Measurements from ENCODE around the gene VPS37C. TPM values are rescaled to one million over a fixed set of nuclear protein-coding genes. Genes with fewer than 3 reads are reported as not detected.

The VPS37C gene
- total and polyA plus RNA-seq, 9 of the 15 experiments (the other 6 are each of a cell fraction or from before 2014, with no cell fraction given): 0.62 to 29.8 (median 11.5) TPM

DNA sequence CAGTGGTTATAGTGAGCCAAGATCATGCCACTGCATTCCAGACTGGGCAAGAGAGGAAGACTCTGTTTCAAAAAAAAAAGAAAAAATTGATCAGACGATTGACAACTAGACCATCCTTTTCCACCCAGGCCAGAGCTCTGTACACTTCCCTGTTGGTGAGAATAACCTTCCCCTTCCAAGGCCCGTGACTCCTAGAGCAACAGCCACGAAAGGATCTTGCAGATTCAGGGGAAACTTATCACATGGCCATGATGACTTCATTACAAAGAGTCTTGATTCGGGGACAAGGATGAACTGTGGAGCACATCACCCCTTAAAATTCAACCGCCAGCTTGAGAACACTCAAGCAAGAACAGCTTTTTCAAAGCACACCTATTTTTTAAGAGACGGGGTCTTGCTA, 48.7 kb downstream of the VPS37C start:
- peaks cover 57 to 85% of the 10 kb centered on the region in 2 experiments for H3K27me3 ChIP-seq (ENCODE audit: control insufficient read depth in 2 of 2, insufficient read depth in 2 of 2, low read length in 2 of 2)
- no peak for ATAC-seq
- no peak overlapping the region for H3K4me3 ChIP-seq
- intact Hi-C loops (cut with micrococcal nuclease): no loop called here
- no peaks in the 10 kb centered on the region for H3K79me2 ChIP-seq (ENCODE audit: control insufficient read depth, insufficient read depth, low read length)
- H3K4me1 ChIP-seq (replicated peaks in 1 of 2; ENCODE audit: control insufficient read depth in 2 of 2, insufficient read depth in 2 of 2, low read length in 2 of 2): peaks cover 0 to 3% of the 10 kb centered on the region in 2 experiments; a peak in 2 of 5 replicates
- no peak for DNase-seq (ENCODE audit: extremely low read depth in 1 of 4, low spot score in 3 of 4)
- H3K9me3 ChIP-seq (replicated peaks; ENCODE audit: control insufficient read depth, insufficient read depth, low read depth, low read length): no peaks in the 10 kb centered on the region
- ChIA-PET CTCF (ENCODE audit: low intra/inter-chr PET ratio) (no interaction called here), POLR2A (interaction anchor here (0.6 to 1.2 kb wide), 2 partner anchors 10 to 290 kb away, joined by 3 to 5 read pairs; no protein-coding TSS in a partner anchor)
- no peak overlapping the region for H3K9ac ChIP-seq (ENCODE audit: insufficient read depth in 1 of 2, low read depth in 2 of 2, low read length in 2 of 2)
- H3K27ac ChIP-seq (ENCODE audit: extremely low read depth, low read depth, low read length): no peak overlapping the region
- WGBS (ENCODE audit: insufficient coverage, low coverage, missing lambda C conversion rate): 2% methylated on average over 5 of the region's 6 CpGs
- FAIRE-seq: no peak
- H3K36me3 ChIP-seq (ENCODE audit: control insufficient read depth, insufficient read depth, low read length): no peaks in the 10 kb centered on the region
- H3K4me2 ChIP-seq (ENCODE audit: insufficient read depth, low read length): no peak overlapping the region
- in situ Hi-C loops (cut with MboI): no loop called here
- TF ChIP-seq FOXA1 (IDR thresholded peaks at IDR 0.05; ENCODE audit: borderline replicate concordance) (no peak), DMBX1 (CRISPR knock-in tag; IDR thresholded peaks at IDR 0.05; ENCODE audit: borderline replicate concordance) (no peak), NR2C2 (CRISPR knock-in tag; IDR thresholded peaks at IDR 0.05) (no peak), NR2C2 (tag; IDR thresholded peaks at IDR 0.05) (no peak), GTF2A2 (tag; IDR thresholded peaks at IDR 0.05) (no peak), HDAC6 (IDR thresholded peaks at IDR 0.05; ENCODE audit: low read depth, low read length) (no peak), DIDO1 (tag; IDR thresholded peaks at IDR 0.05; ENCODE audit: low read depth) (no peak), ZNF764 (CRISPR knock-in tag; IDR thresholded peaks at IDR 0.05; ENCODE audit: low read depth) (no peak), TEAD2 (tag; IDR thresholded peaks at IDR 0.05) (no peak)
- TF ChIP-seq, protein P1, sequence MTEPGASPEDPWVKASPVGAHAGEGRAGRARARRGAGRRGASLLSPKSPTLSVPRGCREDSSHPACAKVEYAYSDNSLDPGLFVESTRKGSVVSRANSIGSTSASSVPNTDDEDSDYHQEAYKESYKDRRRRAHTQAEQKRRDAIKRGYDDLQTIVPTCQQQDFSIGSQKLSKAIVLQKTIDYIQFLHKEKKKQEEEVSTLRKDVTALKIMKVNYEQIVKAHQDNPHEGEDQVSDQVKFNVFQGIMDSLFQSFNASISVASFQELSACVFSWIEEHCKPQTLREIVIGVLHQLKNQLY (CRISPR knock-in tag; conservative IDR thresholded peaks at IDR 0.05): no peak
- TF ChIP-seq, protein P2, sequence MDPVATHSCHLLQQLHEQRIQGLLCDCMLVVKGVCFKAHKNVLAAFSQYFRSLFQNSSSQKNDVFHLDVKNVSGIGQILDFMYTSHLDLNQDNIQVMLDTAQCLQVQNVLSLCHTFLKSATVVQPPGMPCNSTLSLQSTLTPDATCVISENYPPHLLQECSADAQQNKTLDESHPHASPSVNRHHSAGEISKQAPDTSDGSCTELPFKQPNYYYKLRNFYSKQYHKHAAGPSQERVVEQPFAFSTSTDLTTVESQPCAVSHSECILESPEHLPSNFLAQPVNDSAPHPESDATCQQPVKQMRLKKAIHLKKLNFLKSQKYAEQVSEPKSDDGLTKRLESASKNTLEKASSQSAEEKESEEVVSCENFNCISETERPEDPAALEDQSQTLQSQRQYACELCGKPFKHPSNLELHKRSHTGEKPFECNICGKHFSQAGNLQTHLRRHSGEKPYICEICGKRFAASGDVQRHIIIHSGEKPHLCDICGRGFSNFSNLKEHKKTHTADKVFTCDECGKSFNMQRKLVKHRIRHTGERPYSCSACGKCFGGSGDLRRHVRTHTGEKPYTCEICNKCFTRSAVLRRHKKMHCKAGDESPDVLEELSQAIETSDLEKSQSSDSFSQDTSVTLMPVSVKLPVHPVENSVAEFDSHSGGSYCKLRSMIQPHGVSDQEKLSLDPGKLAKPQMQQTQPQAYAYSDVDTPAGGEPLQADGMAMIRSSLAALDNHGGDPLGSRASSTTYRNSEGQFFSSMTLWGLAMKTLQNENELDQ (CRISPR knock-in tag; IDR thresholded peaks at IDR 0.05; ENCODE audit: borderline replicate concordance): no peak
- TF ChIP-seq, protein P3, sequence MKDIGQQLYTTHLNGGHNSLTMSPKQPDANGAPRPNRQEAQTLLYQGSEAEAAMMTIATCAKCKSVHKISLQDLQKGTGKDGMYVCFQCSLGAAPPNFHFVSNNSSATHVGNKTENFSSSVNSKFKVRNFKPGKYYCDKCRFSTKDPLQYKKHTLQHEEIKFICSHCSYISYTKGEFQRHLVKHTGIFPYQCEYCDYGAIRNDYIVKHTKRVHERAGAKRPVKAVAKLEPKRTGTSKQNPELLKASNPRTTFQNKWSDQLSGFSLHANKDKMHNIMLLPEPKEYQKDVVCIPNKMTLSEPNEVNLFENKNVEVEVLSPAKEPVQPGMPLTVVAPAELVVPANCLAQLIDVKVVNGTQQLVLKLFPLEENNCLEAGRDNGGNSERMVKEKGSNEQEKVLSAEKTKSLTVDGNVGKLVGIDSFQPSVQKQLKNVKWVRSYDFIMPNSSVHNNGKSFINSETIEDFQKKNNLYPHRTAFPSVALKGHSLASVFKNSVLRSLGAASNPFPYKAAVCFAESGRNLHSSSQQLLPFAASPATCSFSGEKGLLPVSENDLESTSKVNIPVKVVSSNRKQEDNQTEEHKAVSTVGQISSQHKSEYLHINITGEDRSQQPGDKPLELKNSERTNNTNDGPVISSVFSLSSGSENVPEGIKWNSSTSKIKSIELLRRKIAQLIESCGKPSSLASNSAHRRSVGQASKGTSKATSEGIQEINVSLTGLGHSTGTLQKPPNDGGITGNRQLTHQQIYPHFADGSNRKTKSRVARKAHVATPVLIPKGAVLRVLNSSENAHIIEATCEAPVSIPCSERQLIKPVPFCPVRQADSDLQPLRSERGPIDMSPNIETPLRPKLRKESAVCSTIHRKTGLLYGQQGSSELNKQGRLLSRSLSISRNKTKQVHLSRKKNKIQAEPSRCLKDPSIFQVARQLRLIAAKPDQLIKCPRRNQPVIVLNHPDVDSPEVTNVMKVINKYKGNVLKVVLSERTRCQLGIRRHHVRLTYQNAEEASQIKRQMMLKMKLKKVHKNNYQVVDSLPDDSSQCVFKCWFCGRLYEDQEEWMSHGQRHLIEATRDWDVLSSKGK (CRISPR knock-in tag; IDR thresholded peaks at IDR 0.05): no peak
- H4K20me1 ChIP-seq (replicated peaks; ENCODE audit: control insufficient read depth, insufficient read depth, low read length): peaks cover 21% of the 10 kb centered on the region
- peaks cover 4% of the 10 kb centered on the region for H3K9me1 ChIP-seq (ENCODE audit: control insufficient read depth, insufficient read depth, low read length)
- BruUV-seq (replicated peaks): no TSS peak
- H2AFZ ChIP-seq (ENCODE audit: low read depth, low read length): no peak overlapping the region
